Heart left ventricle (tissue), 16 donors: ENCODE results near the gene TRIM6. TPM values are rescaled to one million over a fixed set of nuclear protein-coding genes. Genes with fewer than 3 reads are reported as not detected.

Source experiments
- ATAC-seq, 4 donors: fragments of 200-7000 bp; cut with Tn5 transposase; one replicate each; pipeline ENCODE4 v1.9.1; 2020 to 2022; ENCODE audit warnings: moderate library complexity in 4 of 4, mild to moderate bottlenecking in 3 of 4, moderate number of reproducible peaks in 1 of 4
- DNase-seq, 5 donors: peaks; one replicate each; pipeline ENCODE4 v3.0.0-alpha.2; 2020
- H3K27ac ChIP-seq, 12 donors: fragments of 200-600 bp; sonication (generic) in 4 of 12; one replicate each; pipeline versions ENCODE4 v1.5.0 to v1.8.0; 2016 to 2022; ENCODE audit warnings: mild to moderate bottlenecking in 2 of 12
- H3K27me3 ChIP-seq, 9 donors: fragments of 200-600 bp; sonication (generic) in 2 of 9; one replicate each; pipeline versions ENCODE4 v1.5.1 to v1.8.0; 2016 to 2022; ENCODE audit warnings: mild to moderate bottlenecking in 3 of 9
- H3K36me3 ChIP-seq, 9 donors: fragments of 200-600 bp; sonication (generic) in 2 of 9; one replicate each; pipeline versions ENCODE4 v1.5.0 to v1.8.0; 2018 to 2022; ENCODE audit warnings: mild to moderate bottlenecking in 2 of 9
- H3K4me1 ChIP-seq, 12 donors: fragments of 200-600 bp; sonication (generic) in 4 of 12; one replicate each; pipeline versions ENCODE4 v1.5.0 to v1.8.0; 2016 to 2022; ENCODE audit warnings: mild to moderate bottlenecking in 3 of 12
- H3K4me3 ChIP-seq, 12 donors: fragments of 200-600 bp; sonication (generic) in 4 of 12; one replicate each; pipeline versions ENCODE4 v1.5.0 to v1.8.0; 2017 to 2022; ENCODE audit warnings: mild to moderate bottlenecking in 9 of 12, moderate library complexity in 4 of 12
- H3K9me3 ChIP-seq, 12 donors: fragments of 200-600 bp; sonication (generic) in 4 of 12; one replicate each; pipeline versions ENCODE4 v1.5.0 to v1.8.0; 2016 to 2022; ENCODE audit warnings: mild to moderate bottlenecking in 1 of 12
- POLR2A ChIP-seq, 2 donors: fragments of 450-650 bp; IDR thresholded peaks; one replicate each; pipeline ENCODE4 v1.6.1; 2017; ENCODE audit warnings: antibody characterized with exemption in 2 of 2, mild to moderate bottlenecking in 2 of 2, moderate library complexity in 2 of 2
- WGBS, 4 donors: extraction: QIAGEN DNeasy Blood & Tissue Kit in 2 of 4; methylation state at CpG; one replicate each; pipeline versions ENCODE4 v1.1.5 to v1.1.7; 2013 to 2018; 5-methylcytosine and 5-hydroxymethylcytosine counted together
- intact Hi-C, 10 donors: fragments of 100-400 bp; cut with DNase I; formaldehyde crosslinking; loops; one replicate each; pipeline versions ENCODE4 v1.11.1 to v1.14.2; 2022
- polyA plus RNA-seq, 2 donors: library from polyadenylated mRNA; stranded (reverse); fragments of 200-250 nt; gene quantifications; one replicate each; pipeline ENCODE4 v1.2.3, GENCODE V29; 2013
- total RNA-seq, 9 donors: library from RNA; depleted of rRNA in 2 of 9; stranded (reverse); fragments of >200 nt in 2 of 9; fragmentation: NEBNext Ultra II Directional in 3 of 9; extraction: Animal tissue kit (Norgen Biotek cat#: 25700) in 3 of 9; gene quantifications; one replicate each; pipeline versions ENCODE4 v1.1.0 to v1.2.4, GENCODE V29; 2016 to 2023
- TF ChIP-seq, protein P1 (sequence below), 12 donors: fragments of 200-600 bp; sonication (generic) in 4 of 12; IDR thresholded peaks; one replicate each; pipeline versions ENCODE4 v1.5.0 to v1.8.0; 2018 to 2022; ENCODE audit warnings: antibody characterized with exemption in 12 of 12, mild to moderate bottlenecking in 5 of 12
- donor health status: ischemic (EF 13 %, LVEDD 7.1; RV severe dilation, severe dysfunction).
- donor health status: healthy with polysubstance abuse.
- donor health status: DM: no; HTN: yes; CAD: no.
- donor health status: DM: no; HTN: no; CAD: no.
- donor health status: ischemic (EF 25% LVEDD 6.9; RV normal size, moderate dysfunction).
- donor health status: ischemic (EF 25% LVEDD 5.7; RV mildly dilated, moderate dysfunction).
- donor health status: healthy.
- donor health status: DM: yes; HTN: yes; CAD: no.
- donor health status: ischemic (EF 35%, LVEDD 5.7; RV mildly dilated, moderate dysfunction).
- donor health status: nonischemic (EF 11% LVEDD 7.7; RV severe dilation, severe dysfunction).
- donor health status: DM: yes; HTN: yes; CAD: no.
- donor health status: PGD.
- donor health status: ischemic (EF 29% LVEDD 5.4; RV normal size, mild dysfunction).
- donor health status: nonischemic (EF 23%, LVEDD 6.1; RV moderate dilation, normal function).

Gene TRIM6
- total and polyA plus RNA-seq, 11 donors, result 0.39 to 2.4 (median 1.0) TPM

DNA sequence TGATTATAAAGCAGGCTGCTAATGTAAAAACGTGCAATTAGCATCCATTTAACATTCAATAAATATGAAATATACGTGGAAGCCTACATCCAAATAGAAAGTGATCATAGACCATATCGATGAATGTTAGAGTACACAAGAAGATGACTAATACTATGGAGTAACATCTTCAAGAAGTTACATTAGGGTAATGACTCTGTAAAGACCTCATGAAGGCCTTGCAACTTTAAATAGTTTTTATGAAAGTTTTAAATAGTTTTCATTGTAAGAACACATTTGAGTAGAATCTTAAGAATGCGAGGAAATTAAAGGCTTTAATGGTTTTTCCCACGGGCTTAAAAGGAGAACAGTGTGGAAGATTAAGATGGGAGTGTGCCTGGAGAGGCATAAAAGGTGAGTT, 29.8 kb downstream of the TRIM6 start:
- intact Hi-C loops, result loop anchor here in 4 of 10 donors (5.0 to 10.0 kb wide), 3 partner anchors 59 to 69 kb away; partner anchors contain the start of genes TRIM22 (in 3 of the 4) and TRIM5 (in 3 of the 4)
- DNase-seq (no peak), ATAC-seq (no peak)
- H3K9me3 ChIP-seq, result no peaks in the 10 kb centered on the region
- peak overlapping the region in 3 of 12 donors; percentile 69 to 83 (median 70) for H3K4me3 ChIP-seq
- TF ChIP-seq POLR2A (IDR thresholded peaks at IDR 0.05), result no peak
- TF ChIP-seq, protein P1, sequence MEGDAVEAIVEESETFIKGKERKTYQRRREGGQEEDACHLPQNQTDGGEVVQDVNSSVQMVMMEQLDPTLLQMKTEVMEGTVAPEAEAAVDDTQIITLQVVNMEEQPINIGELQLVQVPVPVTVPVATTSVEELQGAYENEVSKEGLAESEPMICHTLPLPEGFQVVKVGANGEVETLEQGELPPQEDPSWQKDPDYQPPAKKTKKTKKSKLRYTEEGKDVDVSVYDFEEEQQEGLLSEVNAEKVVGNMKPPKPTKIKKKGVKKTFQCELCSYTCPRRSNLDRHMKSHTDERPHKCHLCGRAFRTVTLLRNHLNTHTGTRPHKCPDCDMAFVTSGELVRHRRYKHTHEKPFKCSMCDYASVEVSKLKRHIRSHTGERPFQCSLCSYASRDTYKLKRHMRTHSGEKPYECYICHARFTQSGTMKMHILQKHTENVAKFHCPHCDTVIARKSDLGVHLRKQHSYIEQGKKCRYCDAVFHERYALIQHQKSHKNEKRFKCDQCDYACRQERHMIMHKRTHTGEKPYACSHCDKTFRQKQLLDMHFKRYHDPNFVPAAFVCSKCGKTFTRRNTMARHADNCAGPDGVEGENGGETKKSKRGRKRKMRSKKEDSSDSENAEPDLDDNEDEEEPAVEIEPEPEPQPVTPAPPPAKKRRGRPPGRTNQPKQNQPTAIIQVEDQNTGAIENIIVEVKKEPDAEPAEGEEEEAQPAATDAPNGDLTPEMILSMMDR (IDR thresholded peaks at IDR 0.05), result no peak
- WGBS, 4 donors, result 82 to 89% (median 84%) methylated on average over 5 of the region's 5 CpGs
- no peak overlapping the region for H3K27ac ChIP-seq
- H3K27me3 ChIP-seq, result no peaks in the 10 kb centered on the region
- peaks cover 0 to 2% (median 0%) of the 10 kb centered on the region in 9 donors for H3K36me3 ChIP-seq
- peaks cover 0 to 29% (median 13%) of the 10 kb centered on the region in 12 donors for H3K4me1 ChIP-seq

DNA sequence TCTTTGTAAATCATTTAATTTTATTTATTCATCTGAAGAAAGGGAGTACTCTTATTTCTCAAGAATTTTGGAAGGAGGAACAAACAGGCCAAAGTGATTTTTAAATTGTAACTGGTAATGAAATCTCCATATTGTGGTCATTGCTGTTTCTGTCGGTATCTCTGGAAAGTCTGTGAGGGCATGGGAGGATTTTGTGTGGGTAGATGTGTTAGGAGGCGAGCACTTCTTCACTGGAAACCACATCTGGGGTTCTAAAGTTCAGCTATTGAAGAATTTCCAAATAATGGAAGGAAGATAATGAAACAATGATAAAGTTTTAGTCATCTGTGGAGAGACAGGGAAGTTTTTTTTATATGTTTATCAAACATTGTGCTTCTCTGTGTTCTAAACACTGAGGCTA, 35.0 kb downstream of the TRIM6 start:
- 89 to 92% (median 91%) methylated on average over 2 of the region's 2 CpGs for WGBS, 4 donors
- no peak overlapping the region for H3K4me3 ChIP-seq
- no peak overlapping the region for H3K27ac ChIP-seq
- no peak for DNase-seq
- peaks cover 0 to 12% (median 0%) of the 10 kb centered on the region in 12 donors for H3K4me1 ChIP-seq
- intact Hi-C loops, result no loop called here
- no peaks in the 10 kb centered on the region for H3K9me3 ChIP-seq
- no peaks in the 10 kb centered on the region for H3K27me3 ChIP-seq
- no peak for ATAC-seq
- peaks cover 0 to 41% (median 26%) of the 10 kb centered on the region in 9 donors for H3K36me3 ChIP-seq
- TF ChIP-seq POLR2A (IDR thresholded peaks at IDR 0.05), result no peak
- TF ChIP-seq, protein P1 (IDR thresholded peaks at IDR 0.05), result no peak

DNA sequence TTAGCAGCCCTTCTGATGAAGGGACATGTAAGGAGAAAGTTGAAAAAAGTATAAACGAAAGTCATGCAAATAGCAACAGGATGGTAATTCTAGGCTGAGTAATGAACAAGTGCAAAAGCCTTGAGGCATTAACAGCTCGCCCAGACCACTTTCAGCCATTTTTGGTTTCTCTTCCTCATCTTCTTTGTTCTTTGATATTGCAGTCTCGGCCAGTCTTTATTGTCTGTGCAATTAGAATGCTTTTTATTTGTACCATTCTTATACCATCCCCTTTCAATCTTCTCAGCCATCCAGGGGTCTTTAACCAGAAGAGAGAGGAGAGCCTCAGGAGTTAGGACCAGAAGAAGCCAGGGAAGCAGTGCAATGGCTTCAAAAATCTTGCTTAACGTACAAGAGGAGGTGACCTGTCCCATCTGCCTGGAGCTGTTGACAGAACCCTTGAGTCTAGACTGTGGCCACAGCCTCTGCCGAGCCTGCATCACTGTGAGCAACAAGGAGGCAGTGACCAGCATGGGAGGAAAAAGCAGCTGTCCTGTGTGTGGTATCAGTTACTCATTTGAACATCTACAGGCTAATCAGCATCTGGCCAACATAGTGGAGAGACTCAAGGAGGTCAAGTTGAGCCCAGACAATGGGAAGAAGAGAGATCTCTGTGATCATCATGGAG, 35.7 kb downstream of the TRIM6 start:
- H3K27me3 ChIP-seq, result no peaks in the 10 kb centered on the region
- peaks cover 0 to 46% (median 29%) of the 10 kb centered on the region in 9 donors for H3K36me3 ChIP-seq
- H3K27ac ChIP-seq, result no peak overlapping the region
- no peak for TF ChIP-seq POLR2A (IDR thresholded peaks at IDR 0.05)
- TF ChIP-seq, protein P1 (IDR thresholded peaks at IDR 0.05), result no peak
- DNase-seq (no peak), ATAC-seq (no peak)
- no peaks in the 10 kb centered on the region for H3K9me3 ChIP-seq
- WGBS, 4 donors, result 73 to 86% (median 83%) methylated on average over 5 of the region's 5 CpGs
- H3K4me3 ChIP-seq, result no peak overlapping the region
- intact Hi-C loops, result no loop called here
- H3K4me1 ChIP-seq, result peaks cover 0 to 12% (median 0%) of the 10 kb centered on the region in 12 donors

DNA sequence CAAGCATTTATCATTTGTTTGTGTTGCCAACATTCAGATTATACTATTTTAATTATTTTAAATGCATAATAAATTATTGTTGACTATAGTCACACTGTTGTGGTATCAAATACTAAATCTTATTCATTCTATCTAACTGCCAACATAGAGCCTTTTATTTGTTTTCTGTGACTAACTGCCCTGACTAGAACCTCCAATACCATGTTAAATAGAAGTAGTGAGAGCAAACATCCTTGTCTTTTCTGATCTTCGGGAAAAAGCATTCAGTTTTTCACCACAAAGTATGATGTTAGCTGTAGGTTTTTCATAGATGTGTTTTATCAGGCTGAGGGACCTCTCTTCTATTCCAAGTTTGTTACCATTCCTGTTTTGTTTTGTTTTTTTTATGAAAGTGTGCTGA, 43.5 kb downstream of the TRIM6 start:
- H3K4me3 ChIP-seq, result no peak overlapping the region
- H3K36me3 ChIP-seq, result peaks cover 0 to 92% (median 51%) of the 10 kb centered on the region in 9 donors
- H3K4me1 ChIP-seq, result no peaks in the 10 kb centered on the region
- no peak overlapping the region for H3K27ac ChIP-seq
- DNase-seq (no peak), ATAC-seq (no peak)
- intact Hi-C loops, result no loop called here
- 91 to 97% (median 96%) methylated on average over 1 of the region's 1 CpG for WGBS, 4 donors
- H3K9me3 ChIP-seq, result peaks cover 0 to 10% (median 0%) of the 10 kb centered on the region in 12 donors
- no peak for TF ChIP-seq POLR2A (IDR thresholded peaks at IDR 0.05)
- TF ChIP-seq, protein P1 (IDR thresholded peaks at IDR 0.05), result no peak
- H3K27me3 ChIP-seq, result no peaks in the 10 kb centered on the region
